Choroid plexus epithelial cell (primary cell): ENCODE data around the gene FAM174A.
"Not testable (repeated sequence)": the region's sequence is repeated elsewhere in the genome, so short reads cannot be mapped to it uniquely, and the experiment has no call there.

Experiments
- DNase-seq: peaks from one replicate; pipeline ENCODE4 v3.0.0-alpha.2; 2010; ENCODE audit warnings: low read depth
- H3K4me3 ChIP-seq: 2 replicates; pipeline ENCODE4 v1.5.1; 2011; ENCODE audit warnings: low read depth, mild to moderate bottlenecking, control low read depth, low read length, moderate library complexity
- CTCF ChIP-seq: conservative IDR thresholded peaks from 2 replicates; pipeline ENCODE4 v1.5.1; 2011; ENCODE audit warnings: low read depth, mild to moderate bottlenecking, control low read depth, inconsistent platforms, low read length, moderate library complexity

FAM174A gene

GRCh38 chr5:100595152-100595811 lies 60.1 kb downstream of the FAM174A start:
- peak; percentile 97 for DNase-seq
- TF ChIP-seq CTCF = no peak
- no peak overlapping the region for H3K4me3 ChIP-seq

GRCh38 chr5:100595812-100596173 lies 60.6 kb downstream of the FAM174A start:
- no peak for DNase-seq
- H3K4me3 ChIP-seq = peak overlapping the region; percentile 1
- no peak for TF ChIP-seq CTCF

- DNase-seq = no peak
- H3K4me3 ChIP-seq = no peak overlapping the region
- no peak for TF ChIP-seq CTCF
These were observed 63.3 kb downstream of the FAM174A start for GRCh38 chr5:100598446-100598845.

GRCh38 chr5:100600298-100600994 lies 65.3 kb downstream of the FAM174A start:
- TF ChIP-seq CTCF = no peak
- no peak for DNase-seq
- H3K4me3 ChIP-seq = no peak overlapping the region

GRCh38 chr5:100603141-100603540 lies 68.0 kb downstream of the FAM174A start:
- TF ChIP-seq CTCF = no peak
- no peak for DNase-seq
- H3K4me3 ChIP-seq = no peak overlapping the region

- not testable (repeated sequence) for DNase-seq, H3K4me3 ChIP-seq
These were observed 68.8 kb downstream of the FAM174A start for GRCh38 chr5:100604021-100604420.

GRCh38 chr5:100609594-100609993 lies 74.4 kb downstream of the FAM174A start:
- no peak for DNase-seq
- TF ChIP-seq CTCF = no peak

More at GRCh38 chr5:100609594-100609993, 74.4 kb downstream of the FAM174A start:
- H3K4me3 ChIP-seq = no peak overlapping the region
